Activated B cell treated with CpG ODN at 0.5 μM for 24 hours (primary cell): ENCODE results near the gene FBLN5. TPM values are rescaled to one million over a fixed set of nuclear protein-coding genes. Genes with fewer than 3 reads are reported as not detected.
A peak's percentile ranks its signal among the peaks of the same experiment; 100 is the strongest.

Experiments used
- ATAC-seq: fragments of 200-7000 bp; cut with Tn5 transposase; one replicate; pipeline ENCODE4 v1.10.0; 2021; ENCODE audit warnings: low read depth, mild to moderate bottlenecking, moderate library complexity
- CTCF ChIA-PET: fragments of 350-600 bp; sonication (Branson Sonifier 250); formaldehyde crosslinking; loops from one replicate; lab custom pipeline; 2021; ENCODE audit warnings: antibody characterized with exemption; lab: Charles Lee
- POLR2A ChIA-PET: fragments of 350-600 bp; sonication (Branson Sonifier 250); formaldehyde crosslinking; loops from one replicate; lab custom pipeline; 2021; ENCODE audit warnings: antibody characterized with exemption; lab: Charles Lee
- DNase-seq: peaks from one replicate; pipeline ENCODE4 v3.0.0; 2022
- H3K27ac Mint-ChIP-seq: one replicate; pipeline ENCODE4 v1.8.0; 2020; ENCODE audit warnings: mixed read lengths
- H3K27me3 Mint-ChIP-seq: one replicate; pipeline ENCODE4 v1.8.0; 2021; ENCODE audit warnings: mixed read lengths
- H3K36me3 Mint-ChIP-seq: one replicate; pipeline ENCODE4 v1.8.0; 2021; ENCODE audit warnings: low read depth, mixed read lengths
- H3K4me1 Mint-ChIP-seq: one replicate; pipeline ENCODE4 v1.8.0; 2021; ENCODE audit warnings: mixed read lengths
- H3K4me3 Mint-ChIP-seq: one replicate; pipeline ENCODE4 v1.8.0; 2020; ENCODE audit warnings: mild to moderate bottlenecking, mixed read lengths
- H3K9me3 Mint-ChIP-seq: one replicate; pipeline ENCODE4 v1.8.0; 2020; ENCODE audit warnings: mixed read lengths
- intact Hi-C: fragments of 100-400 bp; cut with micrococcal nuclease; formaldehyde crosslinking; loops from one replicate; pipeline ENCODE4 v1.15.1; 2024
- total RNA-seq: library from RNA; stranded (reverse); gene quantifications from 2 replicates; pipeline ENCODE4 v1.2.3, GENCODE V29; 2022
- TF ChIP-seq, protein P1 (sequence below): fragments of 200-600 bp; IDR thresholded peaks from one replicate; pipeline ENCODE4 v1.8.0; 2022; ENCODE audit warnings: antibody characterized with exemption, mild to moderate bottlenecking

FBLN5 gene, protein sequence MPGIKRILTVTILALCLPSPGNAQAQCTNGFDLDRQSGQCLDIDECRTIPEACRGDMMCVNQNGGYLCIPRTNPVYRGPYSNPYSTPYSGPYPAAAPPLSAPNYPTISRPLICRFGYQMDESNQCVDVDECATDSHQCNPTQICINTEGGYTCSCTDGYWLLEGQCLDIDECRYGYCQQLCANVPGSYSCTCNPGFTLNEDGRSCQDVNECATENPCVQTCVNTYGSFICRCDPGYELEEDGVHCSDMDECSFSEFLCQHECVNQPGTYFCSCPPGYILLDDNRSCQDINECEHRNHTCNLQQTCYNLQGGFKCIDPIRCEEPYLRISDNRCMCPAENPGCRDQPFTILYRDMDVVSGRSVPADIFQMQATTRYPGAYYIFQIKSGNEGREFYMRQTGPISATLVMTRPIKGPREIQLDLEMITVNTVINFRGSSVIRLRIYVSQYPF
- total RNA-seq: not detected in 2 replicates

DNA sequence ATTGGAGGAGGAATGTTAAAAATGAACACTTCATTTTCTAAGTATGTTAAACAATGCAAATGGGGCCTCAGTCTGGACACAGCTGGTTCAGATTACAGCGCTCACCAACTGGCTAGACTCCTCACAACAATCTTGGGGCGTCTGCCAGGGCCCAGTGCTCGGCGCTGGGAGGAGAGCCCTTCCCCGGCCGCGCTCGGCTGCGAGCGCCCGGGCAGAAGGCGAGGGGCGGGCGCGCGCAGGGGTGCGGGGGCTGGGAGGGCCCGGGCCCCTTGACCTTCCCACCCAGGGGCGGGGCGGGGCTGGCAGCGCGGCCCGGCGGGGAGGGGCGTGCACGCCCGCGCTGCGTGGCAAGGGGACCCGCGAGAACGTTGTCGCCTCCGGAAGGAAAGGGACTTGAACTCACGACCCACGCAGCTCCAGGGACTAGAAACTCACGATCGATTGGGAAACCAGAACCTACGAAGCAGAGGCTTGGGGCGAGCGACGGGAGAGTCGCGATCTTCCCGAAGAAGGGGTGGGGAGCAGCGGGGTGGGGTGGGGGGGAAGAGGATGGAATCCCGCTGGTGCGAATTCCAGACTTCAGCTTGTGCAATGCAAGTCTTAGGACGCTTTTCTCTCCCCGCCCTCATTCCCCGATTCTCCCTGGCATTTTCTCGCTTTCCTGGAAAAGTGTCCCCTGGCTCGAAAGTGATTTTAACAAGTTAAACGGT is at the start of gene FBLN5:
Gene FBLN5 (minus strand): TSS at position 220 of the 710 bp plus-strand sequence. CDS start 465 bp downstream, outside the sequence.
- no peak for DNase-seq
- Mint-ChIP-seq H3K4me3 (peak within 1 kb of the TSS; percentile 70), H3K27ac (no peak within 1 kb of the TSS), H3K27me3 (peaks cover 44% of the 10 kb centered on the region), H3K4me1 (peaks cover 10% of the 10 kb centered on the region), H3K9me3 (no peaks in the 10 kb centered on the region), H3K36me3 (no peaks in the 10 kb centered on the region)
- ChIA-PET POLR2A (no interaction called here), CTCF (no interaction called here)
- TF ChIP-seq, protein P1, sequence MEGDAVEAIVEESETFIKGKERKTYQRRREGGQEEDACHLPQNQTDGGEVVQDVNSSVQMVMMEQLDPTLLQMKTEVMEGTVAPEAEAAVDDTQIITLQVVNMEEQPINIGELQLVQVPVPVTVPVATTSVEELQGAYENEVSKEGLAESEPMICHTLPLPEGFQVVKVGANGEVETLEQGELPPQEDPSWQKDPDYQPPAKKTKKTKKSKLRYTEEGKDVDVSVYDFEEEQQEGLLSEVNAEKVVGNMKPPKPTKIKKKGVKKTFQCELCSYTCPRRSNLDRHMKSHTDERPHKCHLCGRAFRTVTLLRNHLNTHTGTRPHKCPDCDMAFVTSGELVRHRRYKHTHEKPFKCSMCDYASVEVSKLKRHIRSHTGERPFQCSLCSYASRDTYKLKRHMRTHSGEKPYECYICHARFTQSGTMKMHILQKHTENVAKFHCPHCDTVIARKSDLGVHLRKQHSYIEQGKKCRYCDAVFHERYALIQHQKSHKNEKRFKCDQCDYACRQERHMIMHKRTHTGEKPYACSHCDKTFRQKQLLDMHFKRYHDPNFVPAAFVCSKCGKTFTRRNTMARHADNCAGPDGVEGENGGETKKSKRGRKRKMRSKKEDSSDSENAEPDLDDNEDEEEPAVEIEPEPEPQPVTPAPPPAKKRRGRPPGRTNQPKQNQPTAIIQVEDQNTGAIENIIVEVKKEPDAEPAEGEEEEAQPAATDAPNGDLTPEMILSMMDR: no peak
- intact Hi-C loops: no loop called here
- ATAC-seq: peak; percentile 57

DNA sequence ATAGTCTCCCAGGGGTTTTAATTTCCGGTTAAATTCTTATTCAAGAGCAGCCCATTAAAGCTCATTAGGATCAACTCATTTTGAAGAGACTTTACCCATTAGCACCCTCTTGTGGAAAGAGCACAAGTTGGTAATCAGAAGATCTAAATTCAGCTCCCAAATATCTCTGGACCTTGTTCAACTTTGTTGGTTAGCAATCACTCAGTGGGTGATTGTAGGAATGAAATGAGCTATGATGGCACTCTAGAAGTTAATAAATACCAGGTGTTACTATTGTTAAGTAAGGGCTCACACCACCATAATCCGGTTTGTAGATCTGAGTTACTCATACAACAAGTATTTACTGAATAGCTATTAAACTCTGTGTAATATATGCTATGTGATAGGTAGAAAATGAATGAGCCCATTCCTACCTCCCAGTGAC is 49.5 kb upstream of the FBLN5 start:
- TF ChIP-seq, protein P1: no peak
- ChIA-PET POLR2A (interaction anchor here (0.6 to 1.3 kb wide), 2 partner anchors 487 to 502 kb away, joined by 3 to 4 read pairs; no protein-coding TSS in a partner anchor), CTCF (interaction anchor here (0.7 to 3.2 kb wide), 18 partner anchors 9 to 673 kb away, joined by 3 to 60 read pairs (median 4); partner anchors contain the start of genes ATXN3 and PPP4R3A)
- Mint-ChIP-seq H3K27ac (peak overlapping the region; percentile 6), H3K4me1 (peaks cover 8% of the 10 kb centered on the region), H3K9me3 (no peaks in the 10 kb centered on the region), H3K4me3 (no peak overlapping the region), H3K27me3 (no peaks in the 10 kb centered on the region), H3K36me3 (peaks cover 62% of the 10 kb centered on the region)
- DNase-seq (no peak), ATAC-seq (peak; percentile 66)
- intact Hi-C loops: loop anchor here (1.0 to 2.0 kb wide), 4 partner anchors 282 to 674 kb away; no protein-coding TSS in a partner anchor

DNA sequence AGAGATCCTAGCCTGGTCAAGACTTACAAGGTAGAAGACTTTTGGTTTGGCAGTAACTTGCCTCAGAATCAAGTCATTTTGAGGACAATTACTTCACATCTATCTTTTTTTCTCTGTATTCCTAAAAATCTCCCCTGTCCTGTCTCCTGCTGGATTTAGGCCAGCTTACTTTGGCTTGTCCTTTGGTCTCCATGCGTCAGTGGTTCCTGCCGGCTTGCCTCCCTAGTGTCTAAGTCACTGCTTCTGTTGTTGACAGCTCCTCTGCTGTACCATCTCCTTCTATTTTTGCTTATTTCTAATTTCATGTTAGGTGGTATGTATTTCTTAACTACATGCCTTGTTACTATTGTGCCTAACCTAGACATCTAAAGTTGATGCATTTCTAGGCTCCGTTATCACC is 39.7 kb upstream of the FBLN5 start:
- H3K9me3 Mint-ChIP-seq: no peaks in the 10 kb centered on the region
- ChIA-PET CTCF (no interaction called here), POLR2A (no interaction called here)
- ATAC-seq (no peak), DNase-seq (no peak)
- H3K36me3 Mint-ChIP-seq: peaks cover 80% of the 10 kb centered on the region
- H3K27me3 Mint-ChIP-seq: no peaks in the 10 kb centered on the region
- no peak overlapping the region for H3K27ac Mint-ChIP-seq
- no peak overlapping the region for H3K4me3 Mint-ChIP-seq
- TF ChIP-seq, protein P1: no peak
- intact Hi-C loops: no loop called here
- no peaks in the 10 kb centered on the region for H3K4me1 Mint-ChIP-seq

DNA sequence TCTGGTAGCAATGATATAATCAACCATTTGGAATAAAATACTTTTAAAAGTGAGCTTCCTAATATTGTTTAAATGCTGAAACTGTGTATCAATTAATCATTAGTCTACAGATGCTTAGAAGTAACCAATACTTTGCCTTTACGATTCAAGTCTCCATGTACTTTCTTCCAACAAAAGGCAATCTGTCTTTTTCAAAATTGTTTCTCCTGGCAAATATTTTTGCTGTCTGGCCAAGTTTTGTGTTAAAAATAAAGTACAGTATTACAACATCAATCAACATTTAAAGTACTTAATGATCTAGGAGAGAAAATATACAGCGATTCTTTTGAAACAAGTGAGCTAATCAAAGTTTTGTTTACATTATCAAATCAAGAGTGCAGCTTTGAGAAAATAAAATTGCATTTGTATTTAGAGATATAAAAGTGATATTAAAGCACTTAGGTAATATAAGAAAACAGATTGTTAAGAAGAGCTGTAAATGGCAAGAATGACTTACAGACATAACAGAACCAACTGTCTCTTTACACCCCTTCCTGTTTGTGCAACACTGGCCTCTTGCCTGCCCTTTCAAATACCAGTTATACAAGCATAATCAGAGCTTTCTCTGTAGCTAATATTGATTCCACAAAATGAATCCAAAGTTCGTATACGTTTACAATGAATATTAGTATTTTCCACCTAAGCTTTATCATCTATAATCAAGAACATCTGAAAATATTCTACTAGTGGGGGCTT is 38.2 kb upstream of the FBLN5 start:
- H3K27ac Mint-ChIP-seq: no peak overlapping the region
- TF ChIP-seq, protein P1: no peak
- H3K27me3 Mint-ChIP-seq: no peaks in the 10 kb centered on the region
- intact Hi-C loops: no loop called here
- no peaks in the 10 kb centered on the region for H3K4me1 Mint-ChIP-seq
- H3K9me3 Mint-ChIP-seq: no peaks in the 10 kb centered on the region
- ATAC-seq (no peak), DNase-seq (no peak)
- ChIA-PET POLR2A (no interaction called here), CTCF (interaction anchor here (2.9 kb wide), 1 partner anchor 11 kb away, joined by 14 read pairs; no protein-coding TSS in a partner anchor)
- H3K4me3 Mint-ChIP-seq: no peak overlapping the region
- H3K36me3 Mint-ChIP-seq: peaks cover 76% of the 10 kb centered on the region
